GM12878 (cell line): ENCODE results near the gene PRDM2. TPM values are rescaled to one million over a fixed set of nuclear protein-coding genes. Genes with fewer than 3 reads are reported as not detected.

ENCODE experiments used
- ATAC-seq: fragments of 200-7000 bp; cut with Tn5 transposase; 3 replicates; pipeline ENCODE4 v1.9.1; 2020; ENCODE audit warnings: mild to moderate bottlenecking, moderate library complexity
- BruUV-seq: library from RNA; stranded (reverse); fragments of 400-500 nt; replicated peaks from 2 replicates; lab custom pipeline; 2021; lab: Mats Ljungman, UMichigan
- CTCF ChIA-PET: fragments of 300-600 bp; sonication (Branson Sonifier 250); formaldehyde crosslinking; extraction: SDS; loops from one replicate; lab custom pipeline; 2021; ENCODE audit warnings: inconsistent platforms; lab: Yijun Ruan, JAX
- POLR2A ChIA-PET: fragments of 350-600 bp; formaldehyde crosslinking; extraction: SDS; loops from one replicate; lab custom pipeline; 2021; ENCODE audit warnings: inconsistent platforms; lab: Charles Lee
- RAD21 ChIA-PET: fragments of 300-600 bp; sonication (Branson Sonifier 250); formaldehyde crosslinking; loops from one replicate; lab custom pipeline; 2023; ENCODE audit warnings: antibody characterized with exemption; ENCODE audit not compliant: unreplicated experiment; lab: Charles Lee
- SMC1A ChIA-PET: fragments of 300-600 bp; sonication (Branson Sonifier 250); formaldehyde crosslinking; loops from one replicate; lab custom pipeline; 2023; ENCODE audit not compliant: unreplicated experiment, uncharacterized antibody; lab: Charles Lee
- DNase-seq: peaks from one replicate; pipeline ENCODE4 v3.0.0-alpha.2; 2011; ENCODE audit warnings: low read depth, low spot score
- FAIRE-seq: peaks from 3 replicates; lab custom pipeline; 2011; peaks lifted over from hg19 to GRCh38; lab: Jason Lieb, UNC
- H2AFZ ChIP-seq: 2 replicates; pipeline ENCODE4 v1.6.0; 2011; ENCODE audit warnings: low read depth, low read length, control low read depth; ENCODE audit not compliant: control insufficient read depth
- H3K27ac ChIP-seq: 2 replicates; pipeline ENCODE4 v1.5.1; 2011; ENCODE audit warnings: control low read depth; ENCODE audit not compliant: control insufficient read depth, insufficient read depth
- H3K27me3 ChIP-seq, 2 experiments: replicated peaks in 1 of 2; 2 replicates each; pipeline versions ENCODE4 v1.6.0 to v1.6.1; 2011; ENCODE audit warnings: low read length in 1 of 2; ENCODE audit not compliant: control insufficient read depth in 2 of 2, insufficient read depth in 2 of 2
- H3K36me3 ChIP-seq, 2 experiments: 2 replicates each; pipeline ENCODE4 v1.5.1; 2011; ENCODE audit warnings: low read length in 1 of 2; ENCODE audit not compliant: control insufficient read depth in 2 of 2, insufficient read depth in 2 of 2
- H3K4me1 ChIP-seq: 2 replicates; pipeline ENCODE4 v1.6.1; 2011; ENCODE audit warnings: mild to moderate bottlenecking, low read length, moderate library complexity, mixed read lengths; ENCODE audit not compliant: control insufficient read depth, insufficient read depth
- H3K4me2 ChIP-seq: 2 replicates; pipeline ENCODE4 v1.6.0; 2011; ENCODE audit warnings: control low read depth; ENCODE audit not compliant: control insufficient read depth, insufficient read depth
- H3K4me3 ChIP-seq: fragments of 200-600 bp; sonication (generic); 2 replicates; pipeline ENCODE4 v1.5.1; 2016
- H3K79me2 ChIP-seq: 2 replicates; pipeline ENCODE4 v1.6.0; 2011; ENCODE audit warnings: low read length; ENCODE audit not compliant: control insufficient read depth, insufficient read depth
- H3K9ac ChIP-seq: 2 replicates; pipeline ENCODE4 v1.8.0; 2011; ENCODE audit warnings: low read length, control low read depth, mixed read lengths; ENCODE audit not compliant: control insufficient read depth, insufficient read depth
- H3K9me3 ChIP-seq: replicated peaks from 3 replicates; pipeline ENCODE4 v1.5.1; 2011; ENCODE audit warnings: mild to moderate bottlenecking, low read length; ENCODE audit not compliant: control insufficient read depth, insufficient read depth
- H4K20me1 ChIP-seq: 2 replicates; pipeline ENCODE4 v1.6.0; 2011; ENCODE audit not compliant: control insufficient read depth, insufficient read depth
- BACH1 ChIP-seq: fragments of 450-650 bp; IDR thresholded peaks from 2 replicates; pipeline ENCODE4 v1.6.1; 2017; ENCODE audit warnings: mild to moderate bottlenecking, borderline replicate concordance
- CBFB ChIP-seq: IDR thresholded peaks from 2 replicates; pipeline ENCODE4 v1.6.1; 2016; ENCODE audit warnings: antibody characterized with exemption, low read depth
- EZH2 ChIP-seq: IDR thresholded peaks from 2 replicates; pipeline ENCODE4 v1.6.1; 2012; ENCODE audit warnings: low read depth, mild to moderate bottlenecking, control low read depth, inconsistent platforms, low read length, borderline replicate concordance; ENCODE audit not compliant: control insufficient read depth
- IKZF1 ChIP-seq: fragments of 450-650 bp; conservative IDR thresholded peaks from 2 replicates; pipeline ENCODE4 v1.6.1; 2017; ENCODE audit warnings: antibody characterized with exemption, mild to moderate bottlenecking
- MEF2A ChIP-seq: IDR thresholded peaks from 2 replicates; pipeline ENCODE4 v1.6.1; 2011; ENCODE audit warnings: low read depth, mild to moderate bottlenecking, low read length, moderate library complexity; ENCODE audit not compliant: insufficient read depth
- MXI1 ChIP-seq: fragments of 150-350 bp; IDR thresholded peaks from 2 replicates; pipeline ENCODE4 v1.6.1; 2011; ENCODE audit warnings: low read depth, mild to moderate bottlenecking, inconsistent platforms, low read length, improper control_type of control experiment
- RUNX3 ChIP-seq: IDR thresholded peaks from 2 replicates; pipeline ENCODE4 v1.6.1; 2012; ENCODE audit warnings: low read length, inconsistent platforms
- SRF ChIP-seq, 2 experiments: IDR thresholded peaks; 2 replicates each; pipeline ENCODE4 v1.6.1; 2011; ENCODE audit warnings: low read depth in 2 of 2, low read length in 2 of 2, mild to moderate bottlenecking in 1 of 2, moderate library complexity in 1 of 2
- STAT3 ChIP-seq: IDR thresholded peaks from 2 replicates; pipeline ENCODE4 v1.6.1; 2011; ENCODE audit warnings: low read depth, low read length, improper control_type of control experiment
- TCF7 ChIP-seq: IDR thresholded peaks from 2 replicates; pipeline ENCODE4 v1.6.1; 2014; ENCODE audit warnings: antibody characterized with exemption, borderline replicate concordance
- ZNF24 ChIP-seq: fragments of 450-650 bp; IDR thresholded peaks from 2 replicates; pipeline ENCODE4 v1.6.1; 2017; ENCODE audit warnings: antibody characterized with exemption, mild to moderate bottlenecking
- WGBS: methylation state at CpG from one replicate; pipeline ENCODE4 v1.1.6; 2016; ENCODE audit warnings: low lambda C conversion rate; ENCODE audit not compliant: insufficient replicate concordance, insufficient coverage; ENCODE audit errors: missing lambda C conversion rate; 5-methylcytosine and 5-hydroxymethylcytosine counted together
- in situ Hi-C: fragments of 300-500 bp; cut with MboI; formaldehyde crosslinking; loops from 9 replicates; pipeline ENCODE4 v1.14.3; 2018; ENCODE audit warnings: mixed read lengths
- intact Hi-C: fragments of 100-400 bp; cut with micrococcal nuclease; formaldehyde crosslinking; loops from one replicate; pipeline ENCODE4 v1.14.2; 2022; ENCODE audit not compliant: unreplicated experiment
- polyA plus RNA-seq, 11 experiments: library from polyadenylated mRNA; depleted of rRNA in 4 of 11; unstranded in 6 of 11; stranded (reverse) in 5 of 11; fragments of >200 nt; fragmentation: Nextera tagmentation in 4 of 11; fragmentation: Illumina TruSeq in 1 of 11; extraction: Ambion mirVana in 4 of 11; extraction: Trizol in 1 of 11; gene quantifications; 1 replicate in 1 of 11; 2 replicates in 10 of 11; pipeline versions ENCODE4 v1.2.1 to v1.2.3, GENCODE V29; 2011 to 2016; ENCODE audit warnings: inconsistent platforms in 2 of 11, missing spikeins in 2 of 11, low read depth in 1 of 11
- total RNA-seq, 4 experiments: library from RNA; depleted of rRNA in 3 of 4; stranded (reverse); fragments of >200 nt in 3 of 4; fragmentation: Illumina TruSeq in 1 of 4; extraction: Trizol in 1 of 4; gene quantifications; 2 replicates each; pipeline versions ENCODE4 v1.2.1 to v1.2.3, GENCODE V29; 2013 to 2021
- TF ChIP-seq, protein P1 (sequence below): fragments of 150-350 bp; IDR thresholded peaks from 2 replicates; pipeline ENCODE4 v1.6.1; 2016; ENCODE audit warnings: low read depth, low read length
- TF ChIP-seq, protein P2 (sequence below): fragments of 450-650 bp; IDR thresholded peaks from 2 replicates; pipeline ENCODE4 v1.6.1; 2016; ENCODE audit warnings: mild to moderate bottlenecking
- TF ChIP-seq, protein P3 (sequence below): fragments of 450-650 bp; formaldehyde crosslinking; IDR thresholded peaks from 2 replicates; pipeline ENCODE4 v1.4.0; 2020; ENCODE audit warnings: mild to moderate bottlenecking, moderate library complexity
- TF ChIP-seq, protein P4 (sequence below): IDR thresholded peaks from 2 replicates; pipeline ENCODE4 v1.6.1; 2012; ENCODE audit warnings: low read depth, low read length, improper control_type of control experiment

PRDM2 gene
- total and polyA plus RNA-seq, 10 of the 15 experiments (the other 5 are each of a cell fraction or from before 2014, with no cell fraction given): 8.4 to 45.1 (median 23.5) TPM

DNA sequence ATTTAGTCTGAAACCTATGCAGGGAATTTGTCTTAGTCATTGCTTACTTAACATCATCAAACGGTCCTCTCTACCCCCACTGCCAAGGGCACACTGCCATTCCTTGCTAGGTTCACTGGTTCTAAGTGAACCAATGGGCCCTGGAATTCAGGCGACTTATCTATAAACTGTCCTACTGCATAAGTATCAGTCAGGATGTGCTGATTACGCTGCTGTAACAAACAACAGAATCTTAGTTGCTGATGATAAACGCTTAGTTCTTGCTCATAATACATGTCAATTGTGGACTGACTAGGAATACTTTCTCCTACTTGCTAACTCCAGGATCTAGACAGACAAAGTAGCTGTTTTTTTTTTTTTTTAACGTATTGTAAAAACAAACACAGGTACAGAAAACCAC, 136.1 kb downstream of the PRDM2 start:
- ChIA-PET SMC1A (interaction anchor here (1.1 kb wide), 1 partner anchor 173 kb away, joined by 3 read pairs; no protein-coding TSS in a partner anchor), POLR2A (no interaction called here), CTCF (no interaction called here), RAD21 (no interaction called here)
- Histone ChIP-seq H3K9me3 (no peaks in the 10 kb centered on the region), H3K36me3 (no peaks in the 10 kb centered on the region), H3K4me2 (no peak overlapping the region), H3K27ac (no peak overlapping the region), H3K4me1 (no peaks in the 10 kb centered on the region), H4K20me1 (no peaks in the 10 kb centered on the region), H2AFZ (no peak overlapping the region), H3K27me3 (no peaks in the 10 kb centered on the region), H3K9ac (no peak overlapping the region), H3K79me2 (no peaks in the 10 kb centered on the region), H3K4me3 (no peak overlapping the region)
- DNase-seq: no peak
- BruUV-seq: no TSS peak
- no peak for ATAC-seq
- no peak for FAIRE-seq
- in situ Hi-C loops: no loop called here
- 40% methylated on average over 5 of the region's 5 CpGs for WGBS
- intact Hi-C loops: no loop called here
- TF ChIP-seq MEF2A: no peak
- TF ChIP-seq TCF7: no peak
- TF ChIP-seq MXI1: no peak
- TF ChIP-seq, protein P1, sequence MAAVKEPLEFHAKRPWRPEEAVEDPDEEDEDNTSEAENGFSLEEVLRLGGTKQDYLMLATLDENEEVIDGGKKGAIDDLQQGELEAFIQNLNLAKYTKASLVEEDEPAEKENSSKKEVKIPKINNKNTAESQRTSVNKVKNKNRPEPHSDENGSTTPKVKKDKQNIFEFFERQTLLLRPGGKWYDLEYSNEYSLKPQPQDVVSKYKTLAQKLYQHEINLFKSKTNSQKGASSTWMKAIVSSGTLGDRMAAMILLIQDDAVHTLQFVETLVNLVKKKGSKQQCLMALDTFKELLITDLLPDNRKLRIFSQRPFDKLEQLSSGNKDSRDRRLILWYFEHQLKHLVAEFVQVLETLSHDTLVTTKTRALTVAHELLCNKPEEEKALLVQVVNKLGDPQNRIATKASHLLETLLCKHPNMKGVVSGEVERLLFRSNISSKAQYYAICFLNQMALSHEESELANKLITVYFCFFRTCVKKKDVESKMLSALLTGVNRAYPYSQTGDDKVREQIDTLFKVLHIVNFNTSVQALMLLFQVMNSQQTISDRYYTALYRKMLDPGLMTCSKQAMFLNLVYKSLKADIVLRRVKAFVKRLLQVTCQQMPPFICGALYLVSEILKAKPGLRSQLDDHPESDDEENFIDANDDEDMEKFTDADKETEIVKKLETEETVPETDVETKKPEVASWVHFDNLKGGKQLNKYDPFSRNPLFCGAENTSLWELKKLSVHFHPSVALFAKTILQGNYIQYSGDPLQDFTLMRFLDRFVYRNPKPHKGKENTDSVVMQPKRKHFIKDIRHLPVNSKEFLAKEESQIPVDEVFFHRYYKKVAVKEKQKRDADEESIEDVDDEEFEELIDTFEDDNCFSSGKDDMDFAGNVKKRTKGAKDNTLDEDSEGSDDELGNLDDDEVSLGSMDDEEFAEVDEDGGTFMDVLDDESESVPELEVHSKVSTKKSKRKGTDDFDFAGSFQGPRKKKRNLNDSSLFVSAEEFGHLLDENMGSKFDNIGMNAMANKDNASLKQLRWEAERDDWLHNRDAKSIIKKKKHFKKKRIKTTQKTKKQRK: no peak
- TF ChIP-seq, protein P2, sequence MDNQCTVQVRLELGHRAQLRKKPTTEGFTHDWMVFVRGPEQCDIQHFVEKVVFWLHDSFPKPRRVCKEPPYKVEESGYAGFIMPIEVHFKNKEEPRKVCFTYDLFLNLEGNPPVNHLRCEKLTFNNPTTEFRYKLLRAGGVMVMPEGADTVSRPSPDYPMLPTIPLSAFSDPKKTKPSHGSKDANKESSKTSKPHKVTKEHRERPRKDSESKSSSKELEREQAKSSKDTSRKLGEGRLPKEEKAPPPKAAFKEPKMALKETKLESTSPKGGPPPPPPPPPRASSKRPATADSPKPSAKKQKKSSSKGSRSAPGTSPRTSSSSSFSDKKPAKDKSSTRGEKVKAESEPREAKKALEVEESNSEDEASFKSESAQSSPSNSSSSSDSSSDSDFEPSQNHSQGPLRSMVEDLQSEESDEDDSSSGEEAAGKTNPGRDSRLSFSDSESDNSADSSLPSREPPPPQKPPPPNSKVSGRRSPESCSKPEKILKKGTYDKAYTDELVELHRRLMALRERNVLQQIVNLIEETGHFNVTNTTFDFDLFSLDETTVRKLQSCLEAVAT: no peak
- TF ChIP-seq CBFB: no peak
- no peak for TF ChIP-seq STAT3
- TF ChIP-seq SRF (IDR thresholded peaks at IDR 0.05; ENCODE audit: low read depth in 2 of 2, low read length in 2 of 2): no peak
- no peak for TF ChIP-seq IKZF1
- TF ChIP-seq EZH2: no peak
- TF ChIP-seq ZNF24: no peak
- TF ChIP-seq RUNX3: no peak
- TF ChIP-seq, protein P3, sequence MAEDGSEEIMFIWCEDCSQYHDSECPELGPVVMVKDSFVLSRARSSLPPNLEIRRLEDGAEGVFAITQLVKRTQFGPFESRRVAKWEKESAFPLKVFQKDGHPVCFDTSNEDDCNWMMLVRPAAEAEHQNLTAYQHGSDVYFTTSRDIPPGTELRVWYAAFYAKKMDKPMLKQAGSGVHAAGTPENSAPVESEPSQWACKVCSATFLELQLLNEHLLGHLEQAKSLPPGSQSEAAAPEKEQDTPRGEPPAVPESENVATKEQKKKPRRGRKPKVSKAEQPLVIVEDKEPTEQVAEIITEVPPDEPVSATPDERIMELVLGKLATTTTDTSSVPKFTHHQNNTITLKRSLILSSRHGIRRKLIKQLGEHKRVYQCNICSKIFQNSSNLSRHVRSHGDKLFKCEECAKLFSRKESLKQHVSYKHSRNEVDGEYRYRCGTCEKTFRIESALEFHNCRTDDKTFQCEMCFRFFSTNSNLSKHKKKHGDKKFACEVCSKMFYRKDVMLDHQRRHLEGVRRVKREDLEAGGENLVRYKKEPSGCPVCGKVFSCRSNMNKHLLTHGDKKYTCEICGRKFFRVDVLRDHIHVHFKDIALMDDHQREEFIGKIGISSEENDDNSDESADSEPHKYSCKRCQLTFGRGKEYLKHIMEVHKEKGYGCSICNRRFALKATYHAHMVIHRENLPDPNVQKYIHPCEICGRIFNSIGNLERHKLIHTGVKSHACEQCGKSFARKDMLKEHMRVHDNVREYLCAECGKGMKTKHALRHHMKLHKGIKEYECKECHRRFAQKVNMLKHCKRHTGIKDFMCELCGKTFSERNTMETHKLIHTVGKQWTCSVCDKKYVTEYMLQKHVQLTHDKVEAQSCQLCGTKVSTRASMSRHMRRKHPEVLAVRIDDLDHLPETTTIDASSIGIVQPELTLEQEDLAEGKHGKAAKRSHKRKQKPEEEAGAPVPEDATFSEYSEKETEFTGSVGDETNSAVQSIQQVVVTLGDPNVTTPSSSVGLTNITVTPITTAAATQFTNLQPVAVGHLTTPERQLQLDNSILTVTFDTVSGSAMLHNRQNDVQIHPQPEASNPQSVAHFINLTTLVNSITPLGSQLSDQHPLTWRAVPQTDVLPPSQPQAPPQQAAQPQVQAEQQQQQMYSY (CRISPR knock-in tag): no peak
- TF ChIP-seq BACH1: no peak
- TF ChIP-seq, protein P4, sequence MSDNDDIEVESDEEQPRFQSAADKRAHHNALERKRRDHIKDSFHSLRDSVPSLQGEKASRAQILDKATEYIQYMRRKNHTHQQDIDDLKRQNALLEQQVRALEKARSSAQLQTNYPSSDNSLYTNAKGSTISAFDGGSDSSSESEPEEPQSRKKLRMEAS: no peak
